Activated CD8-positive, alpha-beta T cell treated with anti-CD3 and anti-CD28 coated beads for 36 hours (primary cell): ENCODE data around the gene CACNA1C. TPM values are rescaled to one million over a fixed set of nuclear protein-coding genes. Genes with fewer than 3 reads are reported as not detected.

Experiments
- ATAC-seq: fragments of 200-7000 bp; cut with Tn5 transposase; one replicate; pipeline ENCODE4 v1.10.0; 2021; ENCODE audit warnings: mild to moderate bottlenecking, moderate library complexity
- CTCF ChIA-PET: fragments of 350-600 bp; sonication (Branson Sonifier 250); formaldehyde crosslinking; loops from one replicate; lab custom pipeline; 2021; ENCODE audit warnings: antibody characterized with exemption; lab: Charles Lee
- POLR2A ChIA-PET: fragments of 350-600 bp; sonication (Branson Sonifier 250); formaldehyde crosslinking; loops from one replicate; lab custom pipeline; 2021; ENCODE audit warnings: antibody characterized with exemption; lab: Charles Lee
- DNase-seq: peaks from one replicate; pipeline ENCODE4 v3.0.0-alpha.2; 2020
- H3K27ac Mint-ChIP-seq: one replicate; pipeline ENCODE4 v1.8.0; 2021; ENCODE audit warnings: mild to moderate bottlenecking, mixed read lengths
- H3K27me3 Mint-ChIP-seq: one replicate; pipeline ENCODE4 v1.8.0; 2021; ENCODE audit warnings: mixed read lengths
- H3K36me3 Mint-ChIP-seq: one replicate; pipeline ENCODE4 v1.8.0; 2021; ENCODE audit warnings: low read depth, mixed read lengths
- H3K4me1 Mint-ChIP-seq: one replicate; pipeline ENCODE4 v1.8.0; 2021; ENCODE audit warnings: low read depth, mixed read lengths
- H3K4me3 Mint-ChIP-seq: one replicate; pipeline ENCODE4 v1.8.0; 2021; ENCODE audit warnings: mild to moderate bottlenecking, moderate library complexity, mixed read lengths
- H3K9me3 Mint-ChIP-seq: one replicate; pipeline ENCODE4 v1.8.0; 2021; ENCODE audit warnings: mixed read lengths
- intact Hi-C: fragments of 100-400 bp; cut with micrococcal nuclease; formaldehyde crosslinking; loops from one replicate; pipeline ENCODE4 v1.10.0; 2022
- total RNA-seq, 2 experiments: library from RNA; stranded (reverse); gene quantifications; one replicate each; pipeline ENCODE4 v1.2.3, GENCODE V29; 2021
- TF ChIP-seq, protein P1 (sequence below): fragments of 200-600 bp; IDR thresholded peaks from one replicate; pipeline ENCODE4 v1.8.0; 2022; ENCODE audit warnings: antibody characterized with exemption, mild to moderate bottlenecking

The CACNA1C gene
- total RNA-seq, 2 experiments from 2014 or later = 0.02 to 0.05 TPM

GRCh38 chr12:2526371-2526770 is 473.6 kb downstream of the CACNA1C start:
- Mint-ChIP-seq H3K27me3 (no peaks in the 10 kb centered on the region), H3K4me3 (no peak overlapping the region), H3K27ac (no peak overlapping the region), H3K9me3 (no peaks in the 10 kb centered on the region), H3K36me3 (no peaks in the 10 kb centered on the region), H3K4me1 (no peaks in the 10 kb centered on the region)
- ATAC-seq = no peak
- intact Hi-C loops = no loop called here
- POLR2A ChIA-PET = no interaction called here
- CTCF ChIA-PET = no interaction called here
- no peak for DNase-seq
- TF ChIP-seq, protein P1, sequence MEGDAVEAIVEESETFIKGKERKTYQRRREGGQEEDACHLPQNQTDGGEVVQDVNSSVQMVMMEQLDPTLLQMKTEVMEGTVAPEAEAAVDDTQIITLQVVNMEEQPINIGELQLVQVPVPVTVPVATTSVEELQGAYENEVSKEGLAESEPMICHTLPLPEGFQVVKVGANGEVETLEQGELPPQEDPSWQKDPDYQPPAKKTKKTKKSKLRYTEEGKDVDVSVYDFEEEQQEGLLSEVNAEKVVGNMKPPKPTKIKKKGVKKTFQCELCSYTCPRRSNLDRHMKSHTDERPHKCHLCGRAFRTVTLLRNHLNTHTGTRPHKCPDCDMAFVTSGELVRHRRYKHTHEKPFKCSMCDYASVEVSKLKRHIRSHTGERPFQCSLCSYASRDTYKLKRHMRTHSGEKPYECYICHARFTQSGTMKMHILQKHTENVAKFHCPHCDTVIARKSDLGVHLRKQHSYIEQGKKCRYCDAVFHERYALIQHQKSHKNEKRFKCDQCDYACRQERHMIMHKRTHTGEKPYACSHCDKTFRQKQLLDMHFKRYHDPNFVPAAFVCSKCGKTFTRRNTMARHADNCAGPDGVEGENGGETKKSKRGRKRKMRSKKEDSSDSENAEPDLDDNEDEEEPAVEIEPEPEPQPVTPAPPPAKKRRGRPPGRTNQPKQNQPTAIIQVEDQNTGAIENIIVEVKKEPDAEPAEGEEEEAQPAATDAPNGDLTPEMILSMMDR = no peak

- intact Hi-C loops = no loop called here
- POLR2A ChIA-PET = no interaction called here
Observed at GRCh38 chr12:2528001-2528400, 475.2 kb downstream of the CACNA1C start.

GRCh38 chr12:2529807-2530206 is 477.0 kb downstream of the CACNA1C start:
- H3K4me1 Mint-ChIP-seq = no peaks in the 10 kb centered on the region
- H3K36me3 Mint-ChIP-seq = no peaks in the 10 kb centered on the region
- H3K9me3 Mint-ChIP-seq = no peaks in the 10 kb centered on the region
- ChIA-PET POLR2A (no interaction called here), CTCF (no interaction called here)
- no peak for ATAC-seq
- intact Hi-C loops = no loop called here
- TF ChIP-seq, protein P1 = no peak
- no peaks in the 10 kb centered on the region for H3K27me3 Mint-ChIP-seq
- no peak overlapping the region for H3K4me3 Mint-ChIP-seq
- H3K27ac Mint-ChIP-seq = no peak overlapping the region
- DNase-seq = no peak

More at GRCh38 chr12:2528001-2528400, 475.2 kb downstream of the CACNA1C start:
- no peaks in the 10 kb centered on the region for H3K9me3 Mint-ChIP-seq
- DNase-seq (no peak), ATAC-seq (no peak)
- H3K36me3 Mint-ChIP-seq = no peaks in the 10 kb centered on the region
- H3K27me3 Mint-ChIP-seq = no peaks in the 10 kb centered on the region
- H3K4me1 Mint-ChIP-seq = no peaks in the 10 kb centered on the region
- no peak overlapping the region for H3K27ac Mint-ChIP-seq
- no peak overlapping the region for H3K4me3 Mint-ChIP-seq
- TF ChIP-seq, protein P1 = no peak
- CTCF ChIA-PET = no interaction called here

GRCh38 chr12:2531371-2531770 is 478.6 kb downstream of the CACNA1C start:
- TF ChIP-seq, protein P1 = no peak
- DNase-seq = no peak
- ATAC-seq = no peak

GRCh38 chr12:2533036-2533435 is 480.2 kb downstream of the CACNA1C start:
- H3K27me3 Mint-ChIP-seq = no peaks in the 10 kb centered on the region
- DNase-seq (no peak), ATAC-seq (no peak)
- TF ChIP-seq, protein P1 = no peak
- H3K4me3 Mint-ChIP-seq = no peak overlapping the region
- no peaks in the 10 kb centered on the region for H3K36me3 Mint-ChIP-seq
- intact Hi-C loops = no loop called here
- no peaks in the 10 kb centered on the region for H3K4me1 Mint-ChIP-seq
- no peak overlapping the region for H3K27ac Mint-ChIP-seq
- ChIA-PET CTCF (no interaction called here), POLR2A (no interaction called here)
- H3K9me3 Mint-ChIP-seq = no peaks in the 10 kb centered on the region

More at GRCh38 chr12:2531371-2531770, 478.6 kb downstream of the CACNA1C start:
- intact Hi-C loops = no loop called here
- POLR2A ChIA-PET = interaction anchor here (0.6 kb wide), 2 partner anchors 31 to 630 kb away, joined by 3 to 7 read pairs; no protein-coding TSS in a partner anchor
- Mint-ChIP-seq H3K4me3 (no peak overlapping the region), H3K9me3 (no peaks in the 10 kb centered on the region), H3K27ac (no peak overlapping the region), H3K4me1 (no peaks in the 10 kb centered on the region), H3K27me3 (no peaks in the 10 kb centered on the region), H3K36me3 (no peaks in the 10 kb centered on the region)
- CTCF ChIA-PET = no interaction called here
